Measurements from ENCODE around the gene CCDC60.

- TF ChIP-seq CTCF (IDR thresholded peaks at IDR 0.05) (no peak), POLR2A (IDR thresholded peaks at IDR 0.05) (no peak)
Observed at GRCh38 chr12:119312904-119313303, 21.6 kb upstream of the CCDC60 start.

Data from adrenal gland (tissue), 5 donors.